ENCODE measurements around the gene HNRNPDL. TPM values are rescaled to one million over a fixed set of nuclear protein-coding genes. Genes with fewer than 3 reads are reported as not detected.

The HNRNPDL gene
- total RNA-seq, 2 experiments from 2014 or later = 224 to 394 TPM

- Histone ChIP-seq H3K4me2 (ENCODE audit: low read length) (no peak overlapping the region), H3K9me2 (ENCODE audit: insufficient read depth, low read length) (no peaks in the 10 kb centered on the region), H3K4me3 (ENCODE audit: low read depth, low read length, poor library complexity, severe bottlenecking) (no peak overlapping the region), H3K4me1 (ENCODE audit: insufficient read depth, low read length, poor library complexity, severe bottlenecking) (peaks cover 15% of the 10 kb centered on the region), H2AFZ (ENCODE audit: low read length) (no peak overlapping the region), H3K9me3 (ENCODE audit: low read length) (no peaks in the 10 kb centered on the region), H3K27ac (ENCODE audit: low read depth, low read length, poor library complexity, severe bottlenecking) (no peak overlapping the region), H3K79me2 (ENCODE audit: insufficient read depth, low read depth, low read length) (peaks cover 23% of the 10 kb centered on the region), H3K36me3 (ENCODE audit: insufficient read depth, low read length) (peaks cover 48% of the 10 kb centered on the region), H4K20me1 (ENCODE audit: insufficient read depth, low read length) (peaks cover 41% of the 10 kb centered on the region)
- ChIA-PET CTCF (ENCODE audit: unreplicated experiment) (no interaction called here), POLR2A (interaction anchor here (0.7 kb wide), 1 partner anchor 56 kb away, joined by 3 read pairs; no protein-coding TSS in a partner anchor)
- no peak for TF ChIP-seq CTCF (conservative IDR thresholded peaks at IDR 0.05; ENCODE audit: low read length)
- TF ChIP-seq EZH2phosphoT487 (IDR thresholded peaks at IDR 0.05; ENCODE audit: borderline replicate concordance, low read depth, low read length) = no peak
- no peak for DNase-seq (ENCODE audit: low spot score)
- no TSS peak for BruUV-seq (replicated peaks)
- intact Hi-C loops (cut with micrococcal nuclease; ENCODE audit: unreplicated experiment) = no loop called here
These were observed 8.3 kb downstream of the HNRNPDL start for GRCh38 chr4:82421796-82422560.

- CTCF ChIA-PET (ENCODE audit: unreplicated experiment) = no interaction called here
- H3K36me3 ChIP-seq (ENCODE audit: insufficient read depth, low read length) = peaks cover 23% of the 10 kb centered on the region
- H3K4me3 ChIP-seq (ENCODE audit: low read depth, low read length, poor library complexity, severe bottlenecking) = no peak overlapping the region
- H3K27ac ChIP-seq (ENCODE audit: low read depth, low read length, poor library complexity, severe bottlenecking) = no peak overlapping the region
- intact Hi-C loops (cut with micrococcal nuclease; ENCODE audit: unreplicated experiment) = no loop called here
- peaks cover 16% of the 10 kb centered on the region; the same call in 1 of the 2 replicates for H4K20me1 ChIP-seq (ENCODE audit: insufficient read depth, low read length)
- no peak overlapping the region for H2AFZ ChIP-seq (ENCODE audit: low read length)
- no peaks in the 10 kb centered on the region for H3K9me2 ChIP-seq (ENCODE audit: insufficient read depth, low read length)
- no peak for TF ChIP-seq CTCF (conservative IDR thresholded peaks at IDR 0.05; ENCODE audit: low read length)
- no peak for TF ChIP-seq EZH2phosphoT487 (IDR thresholded peaks at IDR 0.05; ENCODE audit: borderline replicate concordance, low read depth, low read length)
- no peaks in the 10 kb centered on the region for H3K9me3 ChIP-seq (ENCODE audit: low read length)
- no peaks in the 10 kb centered on the region; the same call in 1 of the 2 replicates for H3K79me2 ChIP-seq (ENCODE audit: insufficient read depth, low read depth, low read length)
- no TSS peak for BruUV-seq (replicated peaks)
- H3K4me2 ChIP-seq (ENCODE audit: low read length) = no peak overlapping the region
- no peaks in the 10 kb centered on the region for H3K4me1 ChIP-seq (ENCODE audit: insufficient read depth, low read length, poor library complexity, severe bottlenecking)
- no peak for DNase-seq (ENCODE audit: low spot score)
- POLR2A ChIA-PET = interaction anchor here (0.7 to 0.8 kb wide), 2 partner anchors 9 to 67 kb away, joined by 3 to 5 read pairs; no protein-coding TSS in a partner anchor
These were observed 10.8 kb downstream of the HNRNPDL start for GRCh38 chr4:82419451-82419850.

- POLR2A ChIA-PET = interaction anchor here (2.1 kb wide), 1 partner anchor 8 kb away, joined by 6 read pairs; no protein-coding TSS in a partner anchor
- no peak overlapping the region for H3K4me3 ChIP-seq (ENCODE audit: low read depth, low read length, poor library complexity, severe bottlenecking)
- intact Hi-C loops (cut with micrococcal nuclease; ENCODE audit: unreplicated experiment) = no loop called here
These were observed 14.3 kb downstream of the HNRNPDL start for GRCh38 chr4:82415922-82416365.

More at GRCh38 chr4:82415922-82416365, 14.3 kb downstream of the HNRNPDL start:
- H3K27ac ChIP-seq (ENCODE audit: low read depth, low read length, poor library complexity, severe bottlenecking) = no peak overlapping the region
- no peak overlapping the region for H3K4me2 ChIP-seq (ENCODE audit: low read length)
- H3K36me3 ChIP-seq (ENCODE audit: insufficient read depth, low read length) = no peaks in the 10 kb centered on the region
- no TSS peak for BruUV-seq (replicated peaks)
- H3K9me2 ChIP-seq (ENCODE audit: insufficient read depth, low read length) = no peaks in the 10 kb centered on the region
- CTCF ChIA-PET (ENCODE audit: unreplicated experiment) = interaction anchor here (1.3 kb wide), 1 partner anchor 26 kb away, joined by 4 read pairs; no protein-coding TSS in a partner anchor
- H4K20me1 ChIP-seq (ENCODE audit: insufficient read depth, low read length) = no peaks in the 10 kb centered on the region
- H2AFZ ChIP-seq (ENCODE audit: low read length) = no peak overlapping the region
- no peak for DNase-seq (ENCODE audit: low spot score)
- H3K4me1 ChIP-seq (ENCODE audit: insufficient read depth, low read length, poor library complexity, severe bottlenecking) = no peaks in the 10 kb centered on the region
- H3K79me2 ChIP-seq (ENCODE audit: insufficient read depth, low read depth, low read length) = no peaks in the 10 kb centered on the region
- no peak for TF ChIP-seq EZH2phosphoT487 (IDR thresholded peaks at IDR 0.05; ENCODE audit: borderline replicate concordance, low read depth, low read length)
- no peak for TF ChIP-seq CTCF (conservative IDR thresholded peaks at IDR 0.05; ENCODE audit: low read length)
- no peaks in the 10 kb centered on the region for H3K9me3 ChIP-seq (ENCODE audit: low read length)
